ENCODE measurements around the gene SC5D. TPM values are rescaled to one million over a fixed set of nuclear protein-coding genes. Genes with fewer than 3 reads are reported as not detected.

Gene SC5D
- total and polyA plus RNA-seq, 12 donors = 18.3 to 317 (median 42.6) TPM

DNA sequence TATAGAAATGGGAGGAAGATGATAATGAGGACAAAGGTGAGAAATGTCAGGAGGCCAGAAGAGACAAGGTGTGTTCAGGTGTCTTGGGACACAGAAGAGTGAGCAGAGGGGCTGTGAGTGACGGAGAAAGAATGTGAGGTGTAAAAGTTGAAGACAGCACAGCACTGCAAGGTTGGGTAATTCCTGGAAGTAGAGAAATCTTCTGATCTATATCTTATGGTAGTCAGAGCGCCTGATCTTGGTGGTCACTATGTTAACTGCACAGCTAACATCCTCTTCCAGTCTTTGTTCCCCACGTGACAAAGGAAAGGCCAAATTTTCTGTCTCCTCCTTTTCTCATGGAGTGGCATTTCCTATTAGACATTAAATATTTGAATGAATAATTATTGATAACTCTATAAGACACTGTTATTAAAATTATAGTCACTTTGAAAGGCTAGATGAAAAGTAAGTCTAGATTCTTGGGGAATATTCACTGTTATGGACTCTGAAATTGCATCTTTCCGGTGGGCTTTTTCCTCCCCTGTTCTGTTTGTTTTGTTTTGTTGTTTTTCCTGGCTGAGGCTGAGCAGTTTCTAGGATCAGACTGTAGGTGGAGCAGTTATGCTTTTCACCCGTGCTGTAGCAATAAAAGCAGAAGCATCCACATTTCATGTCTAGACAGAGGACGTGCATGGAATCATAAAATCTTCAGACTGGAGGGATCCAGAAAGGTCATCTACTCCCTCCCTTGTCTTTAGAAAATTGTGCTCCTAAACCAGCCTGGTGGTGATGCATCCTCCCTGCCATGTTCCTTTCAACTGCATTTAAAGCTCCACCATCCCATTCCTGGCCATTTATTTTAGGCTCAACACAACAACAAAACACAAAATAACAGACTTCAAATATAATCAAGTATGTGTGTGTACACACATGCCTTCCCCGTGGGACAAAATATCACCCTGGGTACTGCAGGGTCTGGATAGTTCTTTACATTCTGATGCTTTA is 26.6 kb downstream of the SC5D start:
- peak in 4 of 7 donors; percentile 24 to 36 (median 31) for DNase-seq
- intact Hi-C loops (cut with DNase I) = loop anchor here in 1 of 2 donors (5.0 kb wide), 1 partner anchor 273 kb away; no protein-coding TSS in a partner anchor
- TF ChIP-seq POLR2A (IDR thresholded peaks at IDR 0.05) = no peak
- TF ChIP-seq, protein P1, sequence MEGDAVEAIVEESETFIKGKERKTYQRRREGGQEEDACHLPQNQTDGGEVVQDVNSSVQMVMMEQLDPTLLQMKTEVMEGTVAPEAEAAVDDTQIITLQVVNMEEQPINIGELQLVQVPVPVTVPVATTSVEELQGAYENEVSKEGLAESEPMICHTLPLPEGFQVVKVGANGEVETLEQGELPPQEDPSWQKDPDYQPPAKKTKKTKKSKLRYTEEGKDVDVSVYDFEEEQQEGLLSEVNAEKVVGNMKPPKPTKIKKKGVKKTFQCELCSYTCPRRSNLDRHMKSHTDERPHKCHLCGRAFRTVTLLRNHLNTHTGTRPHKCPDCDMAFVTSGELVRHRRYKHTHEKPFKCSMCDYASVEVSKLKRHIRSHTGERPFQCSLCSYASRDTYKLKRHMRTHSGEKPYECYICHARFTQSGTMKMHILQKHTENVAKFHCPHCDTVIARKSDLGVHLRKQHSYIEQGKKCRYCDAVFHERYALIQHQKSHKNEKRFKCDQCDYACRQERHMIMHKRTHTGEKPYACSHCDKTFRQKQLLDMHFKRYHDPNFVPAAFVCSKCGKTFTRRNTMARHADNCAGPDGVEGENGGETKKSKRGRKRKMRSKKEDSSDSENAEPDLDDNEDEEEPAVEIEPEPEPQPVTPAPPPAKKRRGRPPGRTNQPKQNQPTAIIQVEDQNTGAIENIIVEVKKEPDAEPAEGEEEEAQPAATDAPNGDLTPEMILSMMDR (IDR thresholded peaks at IDR 0.05) = peak; percentile 57 to 90 (median 80)
- 18 to 28% (median 21%) methylated on average over 7 of the region's 7 CpGs for WGBS, 4 donors
- H3K27ac ChIP-seq = no peak overlapping the region
- no peaks in the 10 kb centered on the region for H3K27me3 ChIP-seq
- H3K9me3 ChIP-seq (replicated peaks in 1 of 3) = no peaks in the 10 kb centered on the region
- H3K36me3 ChIP-seq (replicated peaks in 1 of 2) = no peaks in the 10 kb centered on the region
- H3K4me1 ChIP-seq (replicated peaks in 1 of 2) = no peaks in the 10 kb centered on the region
- H3K4me3 ChIP-seq = no peak overlapping the region

GRCh38 chr11:121321614-121322243 is 29.2 kb downstream of the SC5D start:
- H3K4me3 ChIP-seq = no peak overlapping the region
- 33 to 41% (median 36%) methylated on average over 7 of the region's 7 CpGs for WGBS, 4 donors
- H3K27me3 ChIP-seq = no peaks in the 10 kb centered on the region
- H3K27ac ChIP-seq = no peak overlapping the region
- no peaks in the 10 kb centered on the region for H3K4me1 ChIP-seq (replicated peaks in 1 of 2)
- no peaks in the 10 kb centered on the region for H3K9me3 ChIP-seq (replicated peaks in 1 of 3)
- DNase-seq = peak in 4 of 7 donors; percentile 22 to 60 (median 28)
- no peak for TF ChIP-seq POLR2A (IDR thresholded peaks at IDR 0.05)
- TF ChIP-seq, protein P1 (IDR thresholded peaks at IDR 0.05) = peak in 5 of 6 experiments; percentile 17 to 52 (median 34)
- no peaks in the 10 kb centered on the region for H3K36me3 ChIP-seq (replicated peaks in 1 of 2)
- intact Hi-C loops (cut with DNase I) = loop anchor here in 1 of 2 donors (10.0 kb wide), 1 partner anchor 273 kb away; no protein-coding TSS in a partner anchor

- TF ChIP-seq, protein P1 (IDR thresholded peaks at IDR 0.05) = no peak
- TF ChIP-seq POLR2A (IDR thresholded peaks at IDR 0.05) = no peak
Observed at GRCh38 chr11:121323046-121323607, 30.6 kb downstream of the SC5D start.

DNA sequence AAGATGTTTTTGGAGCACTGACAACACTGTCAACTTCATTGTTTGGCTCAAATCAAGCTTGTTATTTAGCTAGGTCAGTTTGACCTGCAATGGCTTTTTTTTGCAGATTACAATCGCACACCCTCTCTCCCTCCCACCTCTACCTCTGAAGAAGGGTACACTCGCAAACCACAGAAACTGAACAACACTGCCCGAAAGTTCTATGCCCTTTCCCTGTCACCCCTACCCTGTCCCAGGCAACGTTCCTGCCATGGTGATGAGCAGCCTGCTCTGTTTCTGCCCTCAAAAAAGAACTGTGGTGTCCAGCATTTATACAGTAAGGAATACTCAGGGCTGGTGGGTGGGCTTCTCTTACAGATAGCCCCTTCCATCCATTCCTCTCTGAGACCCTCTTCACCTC is 33.7 kb downstream of the SC5D start:
- intact Hi-C loops (cut with DNase I) = loop anchor here in 1 of 2 donors (10.0 kb wide), 1 partner anchor 269 kb away; no protein-coding TSS in a partner anchor
- no peaks in the 10 kb centered on the region for H3K4me1 ChIP-seq (replicated peaks in 1 of 2)
- no peak for DNase-seq
- no peaks in the 10 kb centered on the region for H3K9me3 ChIP-seq (replicated peaks in 1 of 3)
- TF ChIP-seq, protein P1 (IDR thresholded peaks at IDR 0.05) = no peak
- TF ChIP-seq POLR2A (IDR thresholded peaks at IDR 0.05) = no peak
- no peak overlapping the region for H3K4me3 ChIP-seq
- no peaks in the 10 kb centered on the region for H3K36me3 ChIP-seq (replicated peaks in 1 of 2)
- H3K27me3 ChIP-seq = no peaks in the 10 kb centered on the region
- no peak overlapping the region for H3K27ac ChIP-seq
- WGBS, 4 donors = 58 to 64% (median 60%) methylated on average over 4 of the region's 4 CpGs

More at GRCh38 chr11:121323046-121323607, 30.6 kb downstream of the SC5D start:
- Histone ChIP-seq H3K4me3 (no peak overlapping the region), H3K9me3 (replicated peaks in 1 of 3) (no peaks in the 10 kb centered on the region), H3K27me3 (no peaks in the 10 kb centered on the region), H3K36me3 (replicated peaks in 1 of 2) (no peaks in the 10 kb centered on the region), H3K27ac (no peak overlapping the region), H3K4me1 (replicated peaks in 1 of 2) (no peaks in the 10 kb centered on the region)
- intact Hi-C loops (cut with DNase I) = loop anchor here in 1 of 2 donors (10.0 kb wide), 1 partner anchor 272 kb away; no protein-coding TSS in a partner anchor
- no peak for DNase-seq
- whole genome bisulfite sequencing, 4 donors = 62 to 71% (median 64%) methylated on average over 6 of the region's 6 CpGs

All from adrenal gland (tissue), 12 donors.